IMR-90 (cell line): ENCODE measurements around the gene KRT28. TPM values are rescaled to one million over a fixed set of nuclear protein-coding genes. Genes with fewer than 3 reads are reported as not detected.

Experiments used
- ATAC-seq: fragments of 200-7000 bp; cut with Tn5 transposase; 2 replicates; pipeline ENCODE4 v1.9.1; 2020; ENCODE audit warnings: low read depth, mild to moderate bottlenecking, moderate library complexity
- BruUV-seq: library from RNA; stranded (reverse); fragments of 400-500 nt; replicated peaks from 2 replicates; lab custom pipeline; 2021; lab: Mats Ljungman, UMichigan
- CTCF ChIA-PET: fragments of 300-600 bp; formaldehyde crosslinking; extraction: SDS; loops from one replicate; lab custom pipeline; 2021; ENCODE audit warnings: antibody characterized with exemption; lab: Yijun Ruan, JAX
- POLR2A ChIA-PET: fragments of 300-600 bp; sonication (Branson Sonifier 250); formaldehyde crosslinking; loops from one replicate; lab custom pipeline; 2022; ENCODE audit warnings: antibody characterized with exemption; ENCODE audit not compliant: unreplicated experiment; lab: Charles Lee
- DNase-seq: peaks from one replicate; pipeline ENCODE4 v3.0.0; 2013
- H2AFZ ChIP-seq: replicated peaks from 2 replicates; pipeline ENCODE3; 2013; ENCODE audit warnings: low read length, mild to moderate bottlenecking; ENCODE audit not compliant: poor library complexity
- H2AK5ac ChIP-seq: 2 replicates; pipeline ENCODE4 v1.6.1; 2013; ENCODE audit warnings: low read depth, low read length, inconsistent platforms
- H2AK9ac ChIP-seq: replicated peaks from 2 replicates; pipeline ENCODE3; 2013; ENCODE audit warnings: mild to moderate bottlenecking, low read depth, low read length, moderate library complexity; ENCODE audit not compliant: poor library complexity
- H2BK120ac ChIP-seq: 2 replicates; pipeline ENCODE4 v1.6.1; 2013; ENCODE audit warnings: low read depth, low read length, inconsistent platforms
- H2BK15ac ChIP-seq: 3 replicates; pipeline ENCODE4 v1.6.1; 2013; ENCODE audit warnings: low read depth, low read length, inconsistent platforms
- H2BK20ac ChIP-seq: 2 replicates; pipeline ENCODE4 v1.6.1; 2013; ENCODE audit warnings: low read depth, mild to moderate bottlenecking, inconsistent platforms, low read length, moderate library complexity
- H2BK5ac ChIP-seq: 2 replicates; pipeline ENCODE4 v1.6.1; 2013; ENCODE audit warnings: mild to moderate bottlenecking, low read depth, low read length, inconsistent platforms; ENCODE audit not compliant: poor library complexity, severe bottlenecking
- H3K14ac ChIP-seq: replicated peaks from 2 replicates; pipeline ENCODE4 v1.6.1; 2013; ENCODE audit warnings: low read depth, low read length, inconsistent platforms
- H3K18ac ChIP-seq: 2 replicates; pipeline ENCODE4 v1.6.1; 2013; ENCODE audit warnings: low read depth, low read length, control low read depth
- H3K23ac ChIP-seq: 2 replicates; pipeline ENCODE4 v1.6.1; 2013; ENCODE audit warnings: low read depth, low read length, inconsistent platforms
- H3K27ac ChIP-seq: 2 replicates; pipeline ENCODE4 v1.5.1; 2013; ENCODE audit warnings: mild to moderate bottlenecking, control low read depth, low read length; ENCODE audit not compliant: insufficient read depth
- H3K27me3 ChIP-seq: 2 replicates; pipeline ENCODE4 v1.6.1; 2013; ENCODE audit warnings: low read length; ENCODE audit not compliant: control insufficient read depth, insufficient read depth
- H3K36me3 ChIP-seq: 2 replicates; pipeline ENCODE4 v1.6.1; 2013; ENCODE audit warnings: low read length, mixed read lengths; ENCODE audit not compliant: control insufficient read depth, insufficient read depth
- H3K4ac ChIP-seq: 2 replicates; pipeline ENCODE4 v1.6.1; 2013; ENCODE audit warnings: low read depth, low read length, inconsistent platforms
- H3K4me1 ChIP-seq: 2 replicates; pipeline ENCODE4 v1.6.1; 2013; ENCODE audit warnings: low read length, mixed read lengths; ENCODE audit not compliant: control insufficient read depth, insufficient read depth
- H3K4me2 ChIP-seq: 2 replicates; pipeline ENCODE4 v1.6.1; 2013; ENCODE audit warnings: low read depth, mild to moderate bottlenecking, control low read depth, low read length, moderate library complexity
- H3K4me3 ChIP-seq: 2 replicates; pipeline ENCODE4 v1.5.1; 2013; ENCODE audit warnings: low read depth, mild to moderate bottlenecking, control low read depth, low read length, moderate library complexity; ENCODE audit not compliant: insufficient read depth
- H3K56ac ChIP-seq: 2 replicates; pipeline ENCODE4 v1.6.1; 2013; ENCODE audit warnings: low read length, inconsistent platforms; ENCODE audit not compliant: insufficient read depth; ENCODE audit errors: extremely low read depth
- H3K79me1 ChIP-seq, 2 experiments: 2 replicates each; pipeline ENCODE4 v1.6.1; 2013; ENCODE audit warnings: low read length in 2 of 2, inconsistent platforms in 1 of 2, low read depth in 1 of 2
- H3K9ac ChIP-seq: 2 replicates; pipeline ENCODE4 v1.6.1; 2013; ENCODE audit warnings: low read depth, low read length, control low read depth
- H3K9me1 ChIP-seq: 2 replicates; pipeline ENCODE4 v1.6.1; 2013; ENCODE audit warnings: low read length, inconsistent platforms; ENCODE audit not compliant: insufficient read depth
- H3K9me3 ChIP-seq: 2 replicates; pipeline ENCODE4 v1.6.1; 2013; ENCODE audit warnings: low read length; ENCODE audit not compliant: control insufficient read depth, insufficient read depth
- H4K20me1 ChIP-seq: 2 replicates; pipeline ENCODE4 v1.6.1; 2013; ENCODE audit warnings: low read length, inconsistent platforms; ENCODE audit not compliant: insufficient read depth
- H4K5ac ChIP-seq: 2 replicates; pipeline ENCODE4 v1.6.1; 2013; ENCODE audit warnings: mild to moderate bottlenecking, low read depth, low read length, control low read depth
- H4K8ac ChIP-seq, 2 experiments: 2 replicates each; pipeline ENCODE4 v1.6.1; 2013; ENCODE audit warnings: low read depth in 2 of 2, low read length in 2 of 2, control low read depth in 1 of 2, inconsistent platforms in 1 of 2
- H4K91ac ChIP-seq: 2 replicates; pipeline ENCODE4 v1.6.1; 2013; ENCODE audit warnings: low read depth, low read length, inconsistent platforms; ENCODE audit not compliant: insufficient read depth
- BHLHE40 ChIP-seq: fragments of 150-350 bp; IDR thresholded peaks from 2 replicates; pipeline ENCODE4 v1.6.1; 2016; ENCODE audit warnings: mild to moderate bottlenecking, low read depth, low read length
- CEBPB ChIP-seq: IDR thresholded peaks from 2 replicates; pipeline ENCODE4 v1.6.1; 2012; ENCODE audit warnings: low read depth, low read length, improper control_type of control experiment
- CHD1 ChIP-seq: IDR thresholded peaks from 2 replicates; pipeline ENCODE4 v1.6.1; 2012; ENCODE audit warnings: low read depth, low read length, improper control_type of control experiment
- CTCF ChIP-seq: conservative IDR thresholded peaks from 2 replicates; pipeline ENCODE4 v1.5.1; 2012; ENCODE audit warnings: mild to moderate bottlenecking, low read depth, low read length, improper control_type of control experiment
- ELK1 ChIP-seq: fragments of 150-350 bp; IDR thresholded peaks from 2 replicates; pipeline ENCODE4 v1.6.1; 2016; ENCODE audit warnings: low read depth, mild to moderate bottlenecking, low read length, moderate library complexity, borderline replicate concordance
- FOS ChIP-seq: fragments of 150-350 bp; IDR thresholded peaks from 2 replicates; pipeline ENCODE4 v1.6.1; 2016; ENCODE audit warnings: low read depth, low read length
- MAFK ChIP-seq: IDR thresholded peaks from 2 replicates; pipeline ENCODE4 v1.6.1; 2012; ENCODE audit warnings: low read depth, low read length, improper control_type of control experiment
- MAZ ChIP-seq: IDR thresholded peaks from 2 replicates; pipeline ENCODE4 v1.6.1; 2012; ENCODE audit warnings: low read depth, mild to moderate bottlenecking, low read length, improper control_type of control experiment, moderate library complexity, borderline replicate concordance
- MXI1 ChIP-seq: IDR thresholded peaks from 2 replicates; pipeline ENCODE4 v1.6.1; 2012; ENCODE audit warnings: low read depth, mild to moderate bottlenecking, low read length, moderate library complexity, borderline replicate concordance
- NFE2L2 ChIP-seq: fragments of 150-350 bp; IDR thresholded peaks from 2 replicates; pipeline ENCODE4 v1.6.1; 2016; ENCODE audit warnings: low read depth, mild to moderate bottlenecking, low read length
- POLR2A ChIP-seq: IDR thresholded peaks from 2 replicates; pipeline ENCODE4 v1.6.1; 2012; ENCODE audit warnings: mild to moderate bottlenecking, low read depth, low read length
- RAD21 ChIP-seq: IDR thresholded peaks from 2 replicates; pipeline ENCODE4 v1.6.1; 2012; ENCODE audit warnings: low read length, improper control_type of control experiment
- RCOR1 ChIP-seq: IDR thresholded peaks from 2 replicates; pipeline ENCODE4 v1.6.1; 2012; ENCODE audit warnings: mild to moderate bottlenecking, low read length, improper control_type of control experiment; ENCODE audit not compliant: insufficient replicate concordance
- RFX5 ChIP-seq: IDR thresholded peaks from 2 replicates; pipeline ENCODE4 v1.8.0; 2012; ENCODE audit warnings: low read depth, mild to moderate bottlenecking, low read length, moderate library complexity
- SMC3 ChIP-seq: fragments of 150-350 bp; IDR thresholded peaks from 2 replicates; pipeline ENCODE4 v1.6.1; 2016; ENCODE audit warnings: low read depth, mild to moderate bottlenecking, antibody characterized with exemption, low read length, moderate library complexity
- USF2 ChIP-seq: fragments of 150-350 bp; IDR thresholded peaks from 2 replicates; pipeline ENCODE4 v1.6.1; 2017; ENCODE audit warnings: mild to moderate bottlenecking, antibody characterized with exemption, low read length, low read depth
- WGBS, 2 experiments: methylation state at CpG; one replicate each; pipeline versions ENCODE4 v1.1.5 to v1.1.7; 2013; ENCODE audit warnings: missing lambda C conversion rate in 2 of 2; ENCODE audit not compliant: insufficient read length in 1 of 2; ENCODE audit errors: extremely low coverage in 2 of 2; 5-methylcytosine and 5-hydroxymethylcytosine counted together
- dilution Hi-C: fragments of 300-500 bp; cut with HindIII; formaldehyde crosslinking; loops from one replicate; pipeline ENCODE4 v1.14.3; 2018; ENCODE audit warnings: low sequenced_read_pairs; ENCODE audit not compliant: unreplicated experiment
- in situ Hi-C: fragments of 300-500 bp; cut with MboI; formaldehyde crosslinking; loops from 3 replicates; pipeline ENCODE4 v1.14.3; 2019; ENCODE audit warnings: low sequenced_read_pairs, inconsistent platforms, mixed read lengths
- intact Hi-C: fragments of 100-400 bp; cut with micrococcal nuclease; formaldehyde crosslinking; loops from 2 replicates; pipeline ENCODE4 v1.10.0; 2022
- polyA plus RNA-seq, 3 experiments: library from polyadenylated mRNA; depleted of rRNA; stranded (reverse); fragments of >200 nt; gene quantifications; 2 replicates each; pipeline ENCODE4 v1.2.3, GENCODE V29; 2012; ENCODE audit warnings: low replicate concordance in 1 of 3
- total RNA-seq: library from RNA; depleted of rRNA; stranded (reverse); fragments of >200 nt; gene quantifications from 2 replicates; pipeline ENCODE4 v1.2.3, GENCODE V29; 2012

The KRT28 gene
- total and polyA plus RNA-seq, 2 of the 4 experiments (the other 2 are of a cell fraction), result not detected

GRCh38 chr17:40810494-40810893 is 10.7 kb upstream of the KRT28 start:
- CTCF ChIA-PET, result interaction anchor here (0.9 kb wide), 1 partner anchor 852 kb away, joined by 4 read pairs; no protein-coding TSS in a partner anchor
- Histone ChIP-seq H3K4me3 (no peak overlapping the region), H3K79me1 (no peaks in the 10 kb centered on the region), H4K8ac (no peak overlapping the region; a peak in 1 of 4 replicates), H3K36me3 (no peaks in the 10 kb centered on the region), H3K9me3 (no peaks in the 10 kb centered on the region), H2AK9ac (no peak overlapping the region), H3K18ac (peak overlapping the region; percentile 33; the same call in 1 of the 2 replicates), H4K5ac (no peak overlapping the region), H4K20me1 (no peaks in the 10 kb centered on the region), H3K27me3 (no peaks in the 10 kb centered on the region; the same call in 1 of the 2 replicates), H2BK20ac (no peak overlapping the region), H3K27ac (no peak overlapping the region), H3K4ac (peak overlapping the region; percentile 26; the same call in 1 of the 2 replicates), H3K14ac (no peak overlapping the region), H4K91ac (no peak overlapping the region; the same call in 1 of the 2 replicates), H2BK120ac (peak overlapping the region; percentile 41; the same call in 1 of the 2 replicates), H3K23ac (no peak overlapping the region), H3K4me1 (peaks cover 2% of the 10 kb centered on the region; the same call in 1 of the 2 replicates), H2AK5ac (no peak overlapping the region), H3K9ac (no peak overlapping the region), H3K9me1 (no peaks in the 10 kb centered on the region), H3K4me2 (peak overlapping the region; percentile 46; the same call in 1 of the 2 replicates), H2BK5ac (peak overlapping the region; percentile 8), H2AFZ (no peak overlapping the region), H3K56ac (no peak overlapping the region), H2BK15ac (no peak overlapping the region)
- dilution Hi-C loops, result no loop called here
- no TSS peak for BruUV-seq
- POLR2A ChIA-PET, result no interaction called here
- intact Hi-C loops, result no loop called here
- DNase-seq, result peak; percentile 67
- no peak for ATAC-seq
- no peak for TF ChIP-seq MAZ
- no peak for TF ChIP-seq RFX5
- no peak for TF ChIP-seq MXI1
- TF ChIP-seq CEBPB, result no peak
- TF ChIP-seq CTCF, result no peak
- TF ChIP-seq RAD21, result no peak
- TF ChIP-seq NFE2L2, result no peak
- TF ChIP-seq SMC3, result no peak
- TF ChIP-seq BHLHE40, result no peak
- no peak for TF ChIP-seq MAFK
- no peak for TF ChIP-seq ELK1
- TF ChIP-seq USF2, result no peak
- no peak for TF ChIP-seq CHD1
- TF ChIP-seq FOS, result no peak
- no peak for TF ChIP-seq POLR2A
- no peak for TF ChIP-seq RCOR1
- in situ Hi-C loops, result no loop called here
- 100% methylated on average over 1 of the region's 6 CpGs; no CpG with 5 or more reads in 1 of the 2 experiments for WGBS, 2 experiments
